ENCODE results near the gene CAD. TPM values are rescaled to one million over a fixed set of nuclear protein-coding genes. Genes with fewer than 3 reads are reported as not detected.

CAD gene
- total and polyA plus RNA-seq, 9 of the 15 experiments (the other 6 are each of a cell fraction or from before 2014, with no cell fraction given) = 7.5 to 126 (median 33.7) TPM

DNA sequence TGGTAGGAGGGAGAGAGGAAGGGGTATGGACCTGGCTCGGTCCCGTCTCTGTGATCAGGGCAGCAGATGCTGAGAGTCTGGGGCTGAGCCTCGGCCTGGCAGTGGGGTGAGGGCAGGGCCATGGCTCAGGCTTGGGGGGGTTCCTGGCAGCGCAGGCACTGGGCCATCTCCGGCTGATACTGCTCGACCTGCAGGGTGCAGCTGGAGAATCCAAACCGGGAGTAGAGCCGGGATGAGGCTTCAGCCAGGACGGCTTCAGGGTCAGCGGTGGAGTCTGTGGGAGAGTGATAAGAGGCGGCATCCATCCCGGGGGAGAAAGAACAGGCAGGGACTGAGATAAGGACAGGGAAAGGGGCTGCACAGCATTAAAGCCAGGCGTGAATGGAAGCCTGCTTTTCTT is 38.0 kb downstream of the CAD start (continued):
- TF ChIP-seq, protein P1, sequence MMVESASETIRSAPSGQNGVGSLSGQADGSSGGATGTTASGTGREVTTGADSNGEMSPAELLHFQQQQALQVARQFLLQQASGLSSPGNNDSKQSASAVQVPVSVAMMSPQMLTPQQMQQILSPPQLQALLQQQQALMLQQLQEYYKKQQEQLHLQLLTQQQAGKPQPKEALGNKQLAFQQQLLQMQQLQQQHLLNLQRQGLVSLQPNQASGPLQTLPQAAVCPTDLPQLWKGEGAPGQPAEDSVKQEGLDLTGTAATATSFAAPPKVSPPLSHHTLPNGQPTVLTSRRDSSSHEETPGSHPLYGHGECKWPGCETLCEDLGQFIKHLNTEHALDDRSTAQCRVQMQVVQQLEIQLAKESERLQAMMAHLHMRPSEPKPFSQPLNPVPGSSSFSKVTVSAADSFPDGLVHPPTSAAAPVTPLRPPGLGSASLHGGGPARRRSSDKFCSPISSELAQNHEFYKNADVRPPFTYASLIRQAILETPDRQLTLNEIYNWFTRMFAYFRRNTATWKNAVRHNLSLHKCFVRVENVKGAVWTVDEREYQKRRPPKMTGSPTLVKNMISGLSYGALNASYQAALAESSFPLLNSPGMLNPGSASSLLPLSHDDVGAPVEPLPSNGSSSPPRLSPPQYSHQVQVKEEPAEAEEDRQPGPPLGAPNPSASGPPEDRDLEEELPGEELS (CRISPR knock-in tag; IDR thresholded peaks at IDR 0.05; ENCODE audit: borderline replicate concordance) = 0 out of 2 replicates have a peak, but pooled peaks have one; percentile 33
- peak; percentile 77 for TF ChIP-seq DPF2 (IDR thresholded peaks at IDR 0.05)
- no peak for TF ChIP-seq ILF3 (IDR thresholded peaks at IDR 0.05; ENCODE audit: borderline replicate concordance)
- peak; percentile 87 for TF ChIP-seq CBFA2T2 (conservative IDR thresholded peaks at IDR 0.05)
- TF ChIP-seq TRIM24 (IDR thresholded peaks at IDR 0.05) = peak in 1 of 2 experiments; percentile 35; a peak in 1 of 4 replicates
- TF ChIP-seq TBP (optimal IDR thresholded peaks at IDR 0.05; ENCODE audit: low read depth, low read length) = no peak
- no peak for TF ChIP-seq HCFC1 (IDR thresholded peaks at IDR 0.05; ENCODE audit: low read depth, low read length)
- TF ChIP-seq ARID1B (IDR thresholded peaks at IDR 0.05) = peak; percentile 92
- TF ChIP-seq, protein P2, sequence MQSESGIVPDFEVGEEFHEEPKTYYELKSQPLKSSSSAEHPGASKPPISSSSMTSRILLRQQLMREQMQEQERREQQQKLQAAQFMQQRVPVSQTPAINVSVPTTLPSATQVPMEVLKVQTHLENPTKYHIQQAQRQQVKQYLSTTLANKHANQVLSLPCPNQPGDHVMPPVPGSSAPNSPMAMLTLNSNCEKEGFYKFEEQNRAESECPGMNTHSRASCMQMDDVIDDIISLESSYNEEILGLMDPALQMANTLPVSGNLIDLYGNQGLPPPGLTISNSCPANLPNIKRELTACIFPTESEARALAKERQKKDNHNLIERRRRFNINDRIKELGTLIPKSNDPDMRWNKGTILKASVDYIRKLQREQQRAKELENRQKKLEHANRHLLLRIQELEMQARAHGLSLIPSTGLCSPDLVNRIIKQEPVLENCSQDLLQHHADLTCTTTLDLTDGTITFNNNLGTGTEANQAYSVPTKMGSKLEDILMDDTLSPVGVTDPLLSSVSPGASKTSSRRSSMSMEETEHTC (IDR thresholded peaks at IDR 0.05) = no peak
- TF ChIP-seq, protein P3, sequence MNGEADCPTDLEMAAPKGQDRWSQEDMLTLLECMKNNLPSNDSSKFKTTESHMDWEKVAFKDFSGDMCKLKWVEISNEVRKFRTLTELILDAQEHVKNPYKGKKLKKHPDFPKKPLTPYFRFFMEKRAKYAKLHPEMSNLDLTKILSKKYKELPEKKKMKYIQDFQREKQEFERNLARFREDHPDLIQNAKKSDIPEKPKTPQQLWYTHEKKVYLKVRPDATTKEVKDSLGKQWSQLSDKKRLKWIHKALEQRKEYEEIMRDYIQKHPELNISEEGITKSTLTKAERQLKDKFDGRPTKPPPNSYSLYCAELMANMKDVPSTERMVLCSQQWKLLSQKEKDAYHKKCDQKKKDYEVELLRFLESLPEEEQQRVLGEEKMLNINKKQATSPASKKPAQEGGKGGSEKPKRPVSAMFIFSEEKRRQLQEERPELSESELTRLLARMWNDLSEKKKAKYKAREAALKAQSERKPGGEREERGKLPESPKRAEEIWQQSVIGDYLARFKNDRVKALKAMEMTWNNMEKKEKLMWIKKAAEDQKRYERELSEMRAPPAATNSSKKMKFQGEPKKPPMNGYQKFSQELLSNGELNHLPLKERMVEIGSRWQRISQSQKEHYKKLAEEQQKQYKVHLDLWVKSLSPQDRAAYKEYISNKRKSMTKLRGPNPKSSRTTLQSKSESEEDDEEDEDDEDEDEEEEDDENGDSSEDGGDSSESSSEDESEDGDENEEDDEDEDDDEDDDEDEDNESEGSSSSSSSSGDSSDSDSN (IDR thresholded peaks at IDR 0.05; ENCODE audit: borderline replicate concordance in 1 of 2, low read depth in 2 of 2, low read length in 2 of 2) = 0 out of 4 replicates have a peak, but pooled peaks of 1 of the 2 experiments have one; percentile 52
- no peak for TF ChIP-seq ARID4B (CRISPR knock-in tag; IDR thresholded peaks at IDR 0.05)
- TF ChIP-seq L3MBTL2 (IDR thresholded peaks at IDR 0.05) = no peak
- no peak for TF ChIP-seq ZNF23 (CRISPR knock-in tag; IDR thresholded peaks at IDR 0.05)
- peak; percentile 64 for TF ChIP-seq NFIC (IDR thresholded peaks at IDR 0.05)
- TF ChIP-seq ZFP36 (IDR thresholded peaks at IDR 0.05; ENCODE audit: low read depth, low read length, partially characterized antibody) = peak; percentile 81
- no peak for TF ChIP-seq TFAM (CRISPR knock-in tag; conservative IDR thresholded peaks at IDR 0.05)
- TF ChIP-seq CBFA2T3 (IDR thresholded peaks at IDR 0.05) = peak; percentile 92
- peak; percentile 59; the same call in 1 of the 2 replicates for TF ChIP-seq GATA2 (CRISPR knock-in tag; IDR thresholded peaks at IDR 0.05)
- TF ChIP-seq JUND (IDR thresholded peaks at IDR 0.05; ENCODE audit: borderline replicate concordance, low read depth, low read length) = peak; percentile 34; the same call in 1 of the 2 replicates
- no peak; the same call in 2 of the 3 replicates for TF ChIP-seq JUND (tag; IDR thresholded peaks at IDR 0.05; ENCODE audit: borderline replicate concordance, low read depth, low read length)
